BJ (cell line): ENCODE measurements around the gene AP3B1. TPM values are rescaled to one million over a fixed set of nuclear protein-coding genes. Genes with fewer than 3 reads are reported as not detected.
A peak's percentile ranks its signal among the peaks of the same experiment; 100 is the strongest.

Source experiments
- CTCF ChIA-PET: fragments of 350-600 bp; formaldehyde crosslinking; extraction: SDS; loops from one replicate; lab custom pipeline; 2021; ENCODE audit warnings: antibody characterized with exemption, inconsistent platforms; lab: Yijun Ruan, JAX
- POLR2A ChIA-PET: fragments of 300-600 bp; sonication (Branson Sonifier 250); formaldehyde crosslinking; extraction: SDS; loops from one replicate; lab custom pipeline; 2021; ENCODE audit warnings: antibody characterized with exemption; lab: Charles Lee
- DNase-seq: peaks from one replicate; pipeline ENCODE4 v3.0.0-alpha.2; 2011; ENCODE audit warnings: low read depth
- H3K27me3 ChIP-seq: 2 replicates; pipeline ENCODE4 v1.6.0; 2011; ENCODE audit warnings: low read length; ENCODE audit not compliant: control insufficient read depth, insufficient read depth
- H3K36me3 ChIP-seq: 2 replicates; pipeline ENCODE4 v1.5.1; 2011; ENCODE audit warnings: low read length; ENCODE audit not compliant: control insufficient read depth, insufficient read depth
- H3K4me3 ChIP-seq: 2 replicates; pipeline ENCODE4 v1.5.1; 2011; ENCODE audit warnings: low read depth, mild to moderate bottlenecking, control low read depth, low read length
- CTCF ChIP-seq: IDR thresholded peaks from 2 replicates; pipeline ENCODE4 v1.5.1; 2011; ENCODE audit warnings: low read depth, mild to moderate bottlenecking, control low read depth, inconsistent platforms, low read length, moderate library complexity; ENCODE audit not compliant: insufficient read depth
- polyA plus RNA-seq: library from polyadenylated mRNA; depleted of rRNA; stranded (reverse); fragments of >200 nt; gene quantifications from 2 replicates; pipeline ENCODE4 v1.2.3, GENCODE V29; 2011

AP3B1 gene
- polyA plus RNA-seq, 1 experiment, result 23.9 TPM

- CTCF ChIA-PET, result no interaction called here
- POLR2A ChIA-PET, result no interaction called here
- no peak for TF ChIP-seq CTCF
- Histone ChIP-seq H3K27me3 (no peaks in the 10 kb centered on the region), H3K36me3 (no peaks in the 10 kb centered on the region), H3K4me3 (no peak overlapping the region)
- DNase-seq, result no peak
These were observed 269.0 kb downstream of the AP3B1 start for GRCh38 chr5:78025540-78025939.

- ChIA-PET POLR2A (no interaction called here), CTCF (no interaction called here)
- H3K36me3 ChIP-seq, result no peaks in the 10 kb centered on the region
- DNase-seq, result no peak
- no peaks in the 10 kb centered on the region for H3K27me3 ChIP-seq
- H3K4me3 ChIP-seq, result no peak overlapping the region
- TF ChIP-seq CTCF, result no peak
These were observed 274.8 kb downstream of the AP3B1 start for GRCh38 chr5:78019744-78020143.

GRCh38 chr5:78016863-78017529 lies 277.5 kb downstream of the AP3B1 start:
- ChIA-PET CTCF (no interaction called here), POLR2A (no interaction called here)
- no peak for DNase-seq

GRCh38 chr5:78009937-78010527 lies 284.5 kb downstream of the AP3B1 start:
- TF ChIP-seq CTCF, result peak; percentile 27; the same call in 1 of the 2 replicates

More at GRCh38 chr5:78016863-78017529, 277.5 kb downstream of the AP3B1 start:
- TF ChIP-seq CTCF, result no peak
- Histone ChIP-seq H3K36me3 (no peaks in the 10 kb centered on the region), H3K4me3 (no peak overlapping the region), H3K27me3 (no peaks in the 10 kb centered on the region)

GRCh38 chr5:78008356-78008967 lies 286.0 kb downstream of the AP3B1 start:
- no peak for DNase-seq
- CTCF ChIA-PET, result interaction anchor here (0.6 to 2.1 kb wide), 5 partner anchors 9 to 444 kb away, joined by 3 to 4 read pairs (median 3); no protein-coding TSS in a partner anchor
- TF ChIP-seq CTCF, result peak; percentile 90
- no peaks in the 10 kb centered on the region for H3K27me3 ChIP-seq
- no peaks in the 10 kb centered on the region for H3K36me3 ChIP-seq
- no peak overlapping the region for H3K4me3 ChIP-seq
- POLR2A ChIA-PET, result no interaction called here

More at GRCh38 chr5:78009937-78010527, 284.5 kb downstream of the AP3B1 start:
- CTCF ChIA-PET, result interaction anchor here (1.0 to 2.1 kb wide), 3 partner anchors 9 to 18 kb away, joined by 3 to 4 read pairs (median 3); no protein-coding TSS in a partner anchor
- H3K4me3 ChIP-seq, result no peak overlapping the region
- H3K27me3 ChIP-seq, result no peaks in the 10 kb centered on the region
- H3K36me3 ChIP-seq, result no peaks in the 10 kb centered on the region
- POLR2A ChIA-PET, result no interaction called here
- peak; percentile 57 for DNase-seq
